T-helper 22 cell (primary cell): ENCODE data around the gene ASB14.
A peak's percentile ranks its signal among the peaks of the same experiment; 100 is the strongest.

Experiments
- DNase-seq: peaks from one replicate; pipeline ENCODE4 v3.0.0-alpha.2; 2020; ENCODE audit warnings: low read depth

ASB14 gene

DNA sequence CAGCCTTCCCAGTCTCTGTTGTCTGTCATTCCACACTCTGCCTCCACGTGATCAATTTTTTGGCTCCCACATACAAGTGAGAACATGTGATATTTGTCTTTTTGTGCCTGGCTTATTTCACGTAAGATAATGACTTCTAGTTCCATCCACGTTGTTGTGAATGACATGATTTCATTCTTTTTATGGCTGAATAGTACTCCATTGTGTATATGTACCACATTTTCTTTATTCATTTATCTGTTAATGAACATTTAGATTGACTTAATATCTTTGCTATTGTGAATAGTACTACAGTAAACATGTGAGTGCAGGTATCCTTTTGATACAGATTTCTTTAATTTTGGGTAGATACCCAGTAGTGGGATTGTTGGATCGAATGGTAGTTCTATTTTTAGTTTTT, 31.4 kb downstream of the ASB14 start:
- DNase-seq: no peak

DNA sequence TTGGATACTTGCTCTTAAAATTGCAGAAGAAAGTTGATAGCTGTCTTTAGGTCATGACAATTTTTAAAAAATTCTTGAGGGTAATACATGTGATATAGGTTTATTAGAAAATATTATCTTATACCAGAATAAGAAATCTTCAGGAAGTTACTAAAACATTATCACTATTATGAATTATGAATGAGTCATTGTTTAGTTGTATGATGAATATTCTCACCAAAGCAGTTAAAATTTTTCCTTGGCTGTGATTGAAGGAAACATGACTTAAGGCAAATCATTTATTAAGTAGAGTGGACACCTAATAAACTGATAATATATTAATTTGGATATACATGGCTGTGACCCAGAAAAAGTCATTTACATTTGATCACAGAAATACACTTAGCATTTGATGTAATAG, 34.8 kb downstream of the ASB14 start:
- DNase-seq: no peak

DNA sequence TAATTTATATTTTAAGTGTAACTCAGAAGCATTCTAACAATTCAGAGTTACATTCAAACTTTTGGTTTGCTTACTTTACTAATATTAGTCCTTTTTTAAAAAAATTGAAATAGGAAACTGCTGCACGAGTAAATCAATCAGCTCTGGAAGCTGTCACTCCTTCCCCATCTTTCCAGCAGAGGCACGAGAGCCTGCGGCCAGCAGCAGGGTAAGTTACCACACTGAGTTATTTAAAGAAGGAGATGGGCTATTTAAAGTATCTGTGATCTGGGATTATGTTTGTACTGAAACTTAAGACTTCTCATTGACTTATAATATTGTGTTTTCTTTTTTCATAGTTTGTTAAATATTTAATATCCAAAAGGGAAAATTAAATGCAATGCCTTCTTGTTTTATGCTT, 35.6 kb downstream of the ASB14 start:
- no peak for DNase-seq

DNA sequence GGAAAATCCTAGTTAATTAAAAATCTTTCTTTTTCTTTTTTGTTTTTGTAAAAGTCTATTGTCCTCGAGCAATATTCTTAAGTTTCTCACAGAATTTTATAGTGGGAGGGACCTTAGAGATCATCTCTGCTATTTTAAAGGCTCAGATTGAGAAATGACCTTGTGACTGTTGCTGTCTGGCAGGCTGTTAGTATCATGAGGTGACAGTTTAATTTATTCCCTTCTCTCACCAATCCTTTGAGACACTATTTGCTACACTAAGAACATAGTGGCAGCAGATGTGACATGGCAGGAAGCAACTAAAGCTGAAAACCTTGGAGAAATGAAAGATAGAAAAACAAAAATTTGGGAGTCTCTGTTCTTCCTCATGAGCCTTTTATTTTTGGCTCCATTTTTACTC, 40.1 kb downstream of the ASB14 start:
- DNase-seq: no peak

DNA sequence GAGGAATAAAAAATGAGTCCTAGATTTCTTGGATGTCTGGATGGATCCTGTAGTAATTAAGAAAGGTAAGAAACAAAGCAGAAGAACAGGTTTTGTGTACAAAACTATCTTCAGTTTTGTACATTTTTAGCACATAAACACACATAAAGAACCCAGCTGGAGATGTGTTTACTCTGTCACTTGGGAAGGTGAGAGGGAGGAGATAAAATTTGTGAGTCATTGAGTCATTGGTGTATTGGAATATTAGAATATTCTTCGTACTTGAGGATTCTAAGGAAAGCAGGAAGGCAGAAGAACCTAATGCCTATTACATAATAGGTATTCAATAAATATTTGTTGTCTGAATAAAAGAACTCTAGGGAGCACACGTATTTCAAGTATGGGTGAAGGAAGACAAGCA, 47.5 kb downstream of the ASB14 start:
- DNase-seq: no peak

DNA sequence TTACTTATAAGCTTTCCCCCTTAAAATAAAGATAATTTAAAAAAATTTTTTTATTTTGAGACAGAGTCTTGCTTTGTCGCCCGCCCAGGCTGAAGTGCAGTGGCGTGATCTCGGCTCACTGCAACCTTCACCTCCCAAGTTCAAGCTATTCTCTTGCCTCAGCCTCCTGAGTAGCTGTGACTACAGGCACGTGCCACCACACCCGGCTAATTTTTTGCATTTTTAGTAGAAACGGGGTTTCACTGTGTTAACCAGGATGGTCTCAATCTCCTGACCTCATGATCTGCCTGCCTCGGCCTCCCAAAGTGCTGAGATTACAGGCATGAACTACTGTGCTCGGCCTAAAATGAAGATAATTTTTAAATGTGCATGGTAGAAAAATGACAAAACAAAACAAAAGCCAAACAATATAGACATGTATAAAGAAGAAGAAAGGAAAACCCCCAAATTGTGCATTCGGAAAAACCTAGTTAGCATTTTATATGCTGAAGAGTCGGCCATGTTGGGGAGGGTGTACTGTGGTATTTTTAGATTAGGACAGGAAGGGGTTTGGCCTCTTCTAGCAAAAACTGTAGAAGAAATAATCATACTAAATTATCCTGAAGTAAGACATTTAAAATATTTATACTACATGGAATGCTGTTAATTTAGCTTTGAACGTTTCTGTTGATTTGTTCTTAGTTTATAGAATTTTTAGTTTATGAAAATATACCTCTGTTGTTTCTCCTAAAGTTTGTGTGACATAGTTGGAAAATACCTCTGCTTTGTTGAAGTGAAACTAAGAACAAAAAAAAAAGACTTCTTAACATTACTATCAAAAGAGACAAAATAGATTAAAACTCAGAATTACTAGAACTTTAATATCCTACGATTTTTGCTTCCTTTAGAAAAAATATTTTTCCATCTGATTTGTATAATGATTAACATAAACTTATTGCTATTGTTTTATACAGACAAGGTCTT, 57.6 kb downstream of the ASB14 start:
- DNase-seq: no peak

DNA sequence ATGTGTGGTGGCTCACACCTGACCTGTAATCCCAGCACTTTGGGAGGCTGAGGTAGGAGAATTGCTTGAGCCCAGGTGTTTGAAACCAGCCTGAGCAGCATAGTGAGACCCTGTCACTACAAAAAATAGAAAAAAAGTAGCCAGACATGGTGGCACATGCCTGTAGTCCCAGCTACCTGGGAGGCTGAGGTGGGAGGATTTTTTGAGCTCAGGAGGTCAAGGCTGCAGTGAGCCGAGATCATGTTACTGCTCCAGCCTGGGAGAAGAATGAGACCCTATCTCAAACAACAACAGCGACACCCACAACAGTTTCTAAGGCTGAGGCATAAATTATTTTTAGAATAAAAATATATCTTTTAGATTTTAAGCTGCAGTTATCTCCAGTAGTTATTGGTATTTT, 58.7 kb downstream of the ASB14 start:
- no peak for DNase-seq

DNA sequence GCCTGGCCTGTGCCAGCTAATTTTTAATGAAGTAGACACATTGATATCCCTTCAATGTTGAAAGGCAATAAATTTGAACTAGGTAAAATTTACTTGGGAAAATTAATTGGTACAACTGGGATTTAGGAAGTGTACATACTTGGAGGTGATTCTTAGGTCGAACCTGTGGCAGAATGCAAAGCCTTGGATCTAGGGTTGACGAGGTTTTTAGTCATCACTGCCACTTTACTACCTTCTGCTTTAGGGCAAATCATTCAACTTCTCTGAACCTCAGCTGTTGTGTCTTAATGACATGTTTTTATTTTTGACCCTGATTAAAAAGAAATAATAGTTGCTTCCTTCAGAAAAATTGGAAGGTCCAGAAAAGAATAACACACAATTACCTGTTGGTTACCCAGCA, 62.5 kb downstream of the ASB14 start:
- no peak for DNase-seq

DNA sequence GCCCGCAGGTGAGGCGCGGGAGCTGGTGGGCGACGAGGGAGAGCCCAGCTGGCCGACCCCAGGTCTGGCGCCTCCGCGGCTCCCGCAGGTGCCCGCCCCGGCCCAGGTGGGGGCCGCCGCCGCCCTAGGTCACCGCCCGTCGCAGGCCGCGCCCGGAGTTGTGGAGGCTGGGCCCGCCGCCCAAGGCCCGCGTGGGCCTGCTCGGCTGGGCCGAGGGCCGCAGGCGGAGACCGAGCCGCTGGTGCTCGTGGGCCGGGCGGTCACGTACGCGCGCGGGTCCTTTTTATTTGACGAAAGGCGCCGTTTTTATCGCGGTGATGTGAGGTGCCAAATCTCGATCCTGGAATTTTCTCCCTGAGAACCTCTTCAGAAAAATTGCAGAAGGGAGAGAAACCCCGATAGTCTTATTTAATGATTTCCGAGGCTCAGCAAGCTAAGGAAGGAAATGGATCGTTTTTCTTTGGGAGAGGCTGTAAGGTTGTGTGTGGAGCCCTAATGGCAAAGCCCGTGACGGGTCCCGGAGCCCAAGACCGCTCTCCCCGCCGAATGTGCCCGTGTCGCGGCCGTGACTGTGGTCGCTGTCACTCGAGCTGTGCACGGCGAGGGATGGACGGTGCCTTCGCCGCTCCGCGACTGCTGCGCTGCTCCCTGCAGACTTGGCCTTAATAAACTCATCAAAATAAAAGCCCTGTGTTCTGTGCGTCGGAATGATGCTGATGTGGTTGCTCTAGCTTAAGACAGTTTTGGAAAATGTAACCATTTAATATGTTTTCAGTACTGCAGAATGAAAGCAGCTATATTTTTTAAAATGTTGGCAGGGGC, 64.3 kb downstream of the ASB14 start:
- no peak for DNase-seq

DNA sequence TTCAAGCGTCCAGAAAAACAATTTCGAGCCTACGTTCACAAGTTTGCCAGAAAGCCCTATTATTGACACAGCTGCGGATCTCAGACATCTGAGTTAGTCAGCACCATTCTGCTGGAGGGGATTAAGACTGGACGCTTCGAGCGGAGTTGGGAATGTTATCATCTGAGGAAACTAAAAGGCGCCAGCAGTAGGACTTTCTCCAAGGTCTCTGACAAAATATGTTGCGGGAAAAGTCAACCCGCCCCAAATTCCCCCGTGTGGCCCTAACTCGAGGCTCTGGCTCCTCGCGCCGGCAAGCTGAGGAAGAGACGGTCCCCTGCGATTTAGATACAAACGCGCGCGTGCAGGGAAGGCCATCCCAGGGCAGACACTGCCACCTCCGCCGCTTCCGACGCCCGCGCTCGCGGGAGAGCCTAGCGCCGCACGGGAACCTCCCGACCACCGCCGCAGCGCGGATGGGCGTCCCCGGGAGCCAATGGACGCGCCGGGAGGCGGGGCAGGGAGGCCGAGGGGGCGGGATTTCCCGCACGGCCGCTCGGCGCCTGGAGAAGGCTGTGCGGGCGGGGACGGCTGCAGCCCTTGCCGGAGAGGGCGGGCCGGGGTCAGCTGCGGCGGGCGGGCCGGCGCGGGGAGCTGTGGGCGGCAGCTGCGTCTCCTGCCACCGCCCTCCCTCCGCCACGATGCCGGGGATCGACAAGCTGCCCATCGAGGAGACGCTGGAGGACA, 65.1 kb downstream of the ASB14 start, which contains the start of gene APPL1:
TSS of gene APPL1 (plus strand) at position 526 of the 726 bp plus-strand sequence. CDS start at position 681, 155 bp downstream.
- DNase-seq: peak; percentile 75

DNA sequence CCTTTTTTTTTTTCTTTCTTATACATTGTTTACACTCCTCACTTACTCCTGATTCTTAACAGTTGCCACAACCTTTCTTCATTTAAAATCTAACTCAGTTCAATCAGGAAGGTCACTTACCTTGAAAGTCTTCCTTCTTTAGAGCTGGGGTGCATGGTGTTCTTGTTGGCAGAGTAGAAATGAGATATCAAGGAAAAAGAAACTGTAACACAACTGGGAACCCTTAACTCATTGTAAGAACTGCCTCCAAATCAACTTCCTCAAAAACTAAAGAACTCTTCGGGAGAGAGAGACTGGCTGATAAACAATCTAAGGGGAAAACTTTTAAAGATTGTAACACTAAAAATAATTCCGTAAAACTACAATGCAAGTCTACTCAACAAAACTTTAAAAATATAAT, 66.3 kb downstream of the ASB14 start:
- DNase-seq: no peak

DNA sequence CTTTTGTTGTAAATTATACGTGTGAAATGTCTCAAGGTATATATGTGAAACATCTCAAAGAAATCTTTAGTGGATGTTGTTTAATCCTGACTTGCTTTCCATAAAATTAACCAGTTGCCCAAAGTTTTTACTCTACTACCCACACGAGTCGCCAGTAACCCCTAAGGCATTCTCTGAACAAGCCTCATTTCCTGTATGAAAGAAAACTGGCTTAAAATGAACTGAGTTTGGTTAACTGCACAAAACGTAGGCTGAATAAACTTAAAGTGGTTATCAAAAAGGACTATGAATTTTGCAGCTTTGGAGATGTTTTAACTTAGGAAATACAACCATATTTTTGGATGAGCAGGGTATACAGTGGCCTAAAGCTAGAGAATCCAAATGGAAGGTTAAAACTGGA, 67.6 kb downstream of the ASB14 start:
- no peak for DNase-seq

DNA sequence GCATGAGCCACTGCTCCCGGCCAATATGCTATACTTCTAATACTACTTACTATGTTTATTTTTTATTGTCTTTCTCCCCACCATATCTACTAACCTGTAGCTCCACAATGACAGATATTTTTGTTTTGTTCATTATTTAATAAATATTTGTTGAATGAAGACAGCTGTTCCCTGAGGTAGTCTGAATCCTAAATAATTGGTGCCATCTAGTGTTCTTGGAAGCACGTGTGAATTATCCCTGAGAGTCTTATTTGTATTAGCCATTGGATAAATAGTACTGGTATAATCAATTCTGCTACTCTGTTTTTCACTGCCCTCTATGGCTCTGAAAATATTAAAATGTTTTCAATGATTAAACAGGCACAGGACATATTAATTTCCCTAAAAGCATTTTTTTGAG, 70.6 kb downstream of the ASB14 start:
- no peak for DNase-seq
